OCI-LY3 (cell line): ENCODE measurements around the gene FANCC.

ENCODE experiments used
- CTCF ChIP-seq: fragments of 200-600, 300-600 bp; sonication (generic); IDR thresholded peaks from 2 replicates; pipeline ENCODE4 v1.5.1; 2014; ENCODE audit warnings: antibody characterized with exemption, low read length, low read depth
- EZH2phosphoT487 ChIP-seq: fragments of 200-600 bp; shearing (Covaris generic); IDR thresholded peaks from 2 replicates; pipeline ENCODE4 v1.6.1; 2018; ENCODE audit warnings: antibody characterized with exemption, mixed run types, low read depth

- TF ChIP-seq CTCF (no peak), EZH2phosphoT487 (no peak)
Measured at GRCh38 chr9:95091601-95092261, 225.8 kb downstream of the FANCC start.
